ENCODE data around the gene OLFM1. TPM values are rescaled to one million over a fixed set of nuclear protein-coding genes. Genes with fewer than 3 reads are reported as not detected.
A peak's percentile ranks its signal among the peaks of the same experiment; 100 is the strongest.

The OLFM1 gene
- total RNA-seq, 1 donor from 2014 or later, result 8.0 TPM

DNA sequence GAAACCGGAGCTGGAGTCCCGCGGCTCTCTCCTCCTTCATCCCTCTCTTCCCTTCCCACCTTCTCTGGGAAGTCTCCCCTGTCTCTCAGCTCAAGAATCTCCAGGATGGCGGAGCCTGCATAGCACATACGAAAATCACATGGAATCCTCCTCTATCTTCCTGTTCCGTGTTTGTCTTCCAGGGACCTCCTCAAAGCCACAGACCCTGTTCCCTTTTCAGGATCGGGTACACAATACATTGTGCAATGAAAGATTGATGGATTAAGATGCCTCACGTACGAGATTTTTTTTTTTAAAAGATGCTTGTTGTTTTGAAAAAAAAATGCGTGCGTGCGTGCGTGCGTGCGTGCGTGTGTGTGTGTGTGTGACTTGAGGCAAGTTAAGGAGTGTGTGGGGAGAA lies 46.6 kb upstream of the OLFM1 start:
- TF ChIP-seq, protein P1, sequence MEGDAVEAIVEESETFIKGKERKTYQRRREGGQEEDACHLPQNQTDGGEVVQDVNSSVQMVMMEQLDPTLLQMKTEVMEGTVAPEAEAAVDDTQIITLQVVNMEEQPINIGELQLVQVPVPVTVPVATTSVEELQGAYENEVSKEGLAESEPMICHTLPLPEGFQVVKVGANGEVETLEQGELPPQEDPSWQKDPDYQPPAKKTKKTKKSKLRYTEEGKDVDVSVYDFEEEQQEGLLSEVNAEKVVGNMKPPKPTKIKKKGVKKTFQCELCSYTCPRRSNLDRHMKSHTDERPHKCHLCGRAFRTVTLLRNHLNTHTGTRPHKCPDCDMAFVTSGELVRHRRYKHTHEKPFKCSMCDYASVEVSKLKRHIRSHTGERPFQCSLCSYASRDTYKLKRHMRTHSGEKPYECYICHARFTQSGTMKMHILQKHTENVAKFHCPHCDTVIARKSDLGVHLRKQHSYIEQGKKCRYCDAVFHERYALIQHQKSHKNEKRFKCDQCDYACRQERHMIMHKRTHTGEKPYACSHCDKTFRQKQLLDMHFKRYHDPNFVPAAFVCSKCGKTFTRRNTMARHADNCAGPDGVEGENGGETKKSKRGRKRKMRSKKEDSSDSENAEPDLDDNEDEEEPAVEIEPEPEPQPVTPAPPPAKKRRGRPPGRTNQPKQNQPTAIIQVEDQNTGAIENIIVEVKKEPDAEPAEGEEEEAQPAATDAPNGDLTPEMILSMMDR (conservative IDR thresholded peaks at IDR 0.05), result no peak
- H3K4me1 Mint-ChIP-seq (ENCODE audit: unreplicated experiment), result no peaks in the 10 kb centered on the region
- peaks cover 27% of the 10 kb centered on the region for H3K27me3 Mint-ChIP-seq
- DNase-seq (ENCODE audit: extremely low spot score, unreplicated experiment), result no peak
- H3K9me3 Mint-ChIP-seq, result no peaks in the 10 kb centered on the region
- no peak overlapping the region for H3K4me3 Mint-ChIP-seq
- H3K27ac Mint-ChIP-seq, result no peak overlapping the region
- no peaks in the 10 kb centered on the region for H3K36me3 Mint-ChIP-seq

DNA sequence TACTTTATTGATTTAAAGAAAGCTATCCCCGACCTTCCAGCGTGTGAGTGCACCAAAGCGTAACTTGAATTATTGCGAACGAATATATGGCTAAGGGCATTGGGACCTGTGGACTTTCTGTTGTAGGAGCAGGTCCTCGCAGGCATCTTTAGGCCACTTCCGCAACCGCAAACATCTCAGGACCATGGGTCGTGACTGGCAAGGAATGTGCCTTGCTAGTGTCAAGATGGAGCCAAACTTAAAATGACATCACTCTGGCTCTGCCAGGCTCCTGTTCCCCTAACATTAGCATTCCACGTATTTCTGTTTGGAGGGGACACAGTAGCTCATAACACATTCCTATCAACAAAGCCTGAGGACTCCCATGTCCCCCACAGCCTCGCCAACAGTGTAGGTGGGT lies 44.1 kb upstream of the OLFM1 start:
- H3K27me3 Mint-ChIP-seq, result peaks cover 28% of the 10 kb centered on the region
- no peaks in the 10 kb centered on the region for H3K9me3 Mint-ChIP-seq
- no peaks in the 10 kb centered on the region for H3K4me1 Mint-ChIP-seq (ENCODE audit: unreplicated experiment)
- peak; percentile 47 for DNase-seq (ENCODE audit: extremely low spot score, unreplicated experiment)
- H3K27ac Mint-ChIP-seq, result no peak overlapping the region
- TF ChIP-seq, protein P1 (conservative IDR thresholded peaks at IDR 0.05), result no peak
- H3K36me3 Mint-ChIP-seq, result no peaks in the 10 kb centered on the region
- no peak overlapping the region for H3K4me3 Mint-ChIP-seq

DNA sequence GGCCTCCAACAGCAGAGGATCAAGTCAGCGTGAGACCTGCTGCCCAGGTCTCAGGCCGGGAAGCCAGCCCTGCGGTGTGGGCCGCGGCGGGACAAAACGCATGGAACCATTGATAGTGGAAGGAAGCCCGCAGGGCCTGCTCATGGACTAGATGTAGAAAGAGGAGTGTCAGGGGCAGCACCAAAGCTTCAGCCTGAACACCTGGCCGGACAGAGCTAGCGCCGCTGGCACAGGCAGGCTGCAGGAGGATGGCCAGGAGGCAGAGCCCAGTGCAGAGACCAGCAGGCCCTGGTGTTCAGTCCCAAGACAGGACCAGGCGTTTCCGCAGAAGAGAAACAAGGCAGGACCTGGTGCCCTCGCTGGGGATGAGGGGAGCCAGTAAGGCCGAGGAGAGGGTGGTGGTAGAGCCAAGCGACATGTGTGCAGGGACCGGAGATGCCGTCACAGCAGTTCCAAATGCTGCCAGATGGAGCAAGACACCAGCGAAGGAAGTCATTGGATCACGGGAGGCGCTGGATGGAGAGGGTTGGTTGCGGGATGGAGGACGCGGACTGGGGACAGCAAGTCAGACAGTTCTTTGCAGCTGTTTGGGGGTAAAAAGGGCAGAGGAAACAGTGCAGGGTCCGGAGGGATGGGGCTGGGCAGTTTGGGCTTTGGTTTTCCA lies 42.1 kb upstream of the OLFM1 start:
- H3K9me3 Mint-ChIP-seq, result no peaks in the 10 kb centered on the region
- H3K27ac Mint-ChIP-seq, result no peak overlapping the region
- TF ChIP-seq, protein P1 (conservative IDR thresholded peaks at IDR 0.05), result no peak
- peaks cover 33% of the 10 kb centered on the region for H3K27me3 Mint-ChIP-seq
- no peaks in the 10 kb centered on the region for H3K36me3 Mint-ChIP-seq
- no peaks in the 10 kb centered on the region for H3K4me1 Mint-ChIP-seq (ENCODE audit: unreplicated experiment)
- no peak overlapping the region for H3K4me3 Mint-ChIP-seq
- DNase-seq (ENCODE audit: extremely low spot score, unreplicated experiment), result peak; percentile 58

DNA sequence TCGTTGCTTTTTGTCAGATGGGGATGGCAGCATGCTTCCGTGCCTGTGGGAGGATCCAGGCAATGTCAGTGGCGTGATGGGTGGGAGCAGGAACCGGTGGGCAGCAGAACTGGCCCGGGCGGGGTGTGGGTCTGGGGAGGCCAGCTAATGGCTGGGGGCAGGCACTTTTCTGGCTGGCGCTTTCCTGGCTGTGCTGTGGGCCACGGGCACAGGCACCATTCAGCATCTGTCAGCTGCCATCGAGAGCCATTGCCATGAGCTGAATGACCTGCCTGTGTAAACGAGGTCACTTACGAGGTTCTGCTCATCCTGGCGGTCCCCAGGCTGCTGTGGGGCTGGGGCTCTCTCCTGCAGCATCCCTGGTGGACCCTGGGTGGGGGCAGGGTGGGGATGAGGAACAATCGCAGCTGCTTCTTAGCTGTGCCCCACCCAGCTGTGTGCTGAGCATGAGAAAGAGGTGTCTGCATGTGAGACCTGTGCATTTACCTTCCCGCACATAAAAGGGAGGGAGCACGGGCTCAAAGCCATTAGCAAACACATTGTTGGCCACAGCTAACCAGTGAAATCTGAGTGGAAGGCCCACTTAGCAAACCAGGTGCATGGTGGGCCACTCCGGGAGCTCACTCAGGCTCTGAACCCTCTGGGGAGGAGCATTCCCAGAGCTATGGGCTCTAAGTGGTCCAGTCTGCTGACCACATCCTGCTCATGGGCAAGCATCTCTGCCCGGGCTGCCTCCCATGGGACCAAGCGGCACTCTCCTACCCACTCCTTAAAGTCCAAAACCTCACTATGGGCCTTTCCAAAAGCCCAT lies 41.3 kb upstream of the OLFM1 start:
- Mint-ChIP-seq H3K27me3 (peaks cover 33% of the 10 kb centered on the region), H3K4me1 (ENCODE audit: unreplicated experiment) (no peaks in the 10 kb centered on the region), H3K27ac (no peak overlapping the region), H3K4me3 (no peak overlapping the region), H3K9me3 (no peaks in the 10 kb centered on the region), H3K36me3 (no peaks in the 10 kb centered on the region)
- DNase-seq (ENCODE audit: extremely low spot score, unreplicated experiment), result peak; percentile 29
- TF ChIP-seq, protein P1 (conservative IDR thresholded peaks at IDR 0.05), result no peak

DNA sequence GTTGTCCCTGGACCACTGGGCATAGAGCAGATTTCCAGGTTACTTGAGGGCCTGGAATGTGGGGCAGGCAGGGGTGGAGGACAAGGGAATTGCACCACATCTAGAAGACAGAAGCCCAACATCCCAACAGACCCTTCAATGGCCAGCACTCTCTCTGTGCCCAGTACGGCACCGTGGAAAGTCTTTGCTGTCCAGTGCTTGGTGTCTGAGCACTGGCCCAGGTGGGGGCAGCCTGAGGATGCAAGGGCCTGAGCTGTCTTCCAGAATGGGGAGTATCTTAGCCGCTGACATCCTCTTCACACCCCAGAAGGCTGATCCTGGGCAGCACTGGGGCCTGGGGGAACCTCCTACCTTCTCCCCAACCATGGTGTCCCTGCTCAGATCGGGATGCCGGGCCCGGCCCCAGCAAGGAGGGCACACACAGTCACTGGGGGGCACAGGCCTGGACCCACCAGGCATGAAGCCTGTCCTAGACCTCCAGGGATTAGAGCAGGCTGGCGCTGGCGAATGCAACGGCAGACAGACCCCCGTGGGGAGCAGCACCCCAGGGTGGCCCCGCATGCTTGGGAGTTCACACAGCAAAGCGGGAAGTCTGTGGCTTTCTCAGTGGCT lies 40.6 kb upstream of the OLFM1 start:
- Mint-ChIP-seq H3K36me3 (no peaks in the 10 kb centered on the region), H3K4me1 (ENCODE audit: unreplicated experiment) (no peaks in the 10 kb centered on the region), H3K4me3 (no peak overlapping the region), H3K27ac (no peak overlapping the region), H3K9me3 (no peaks in the 10 kb centered on the region), H3K27me3 (peaks cover 33% of the 10 kb centered on the region)
- peak; percentile 55 for DNase-seq (ENCODE audit: extremely low spot score, unreplicated experiment)
- TF ChIP-seq, protein P1 (conservative IDR thresholded peaks at IDR 0.05), result no peak

Measured in type B pancreatic cell (in vitro differentiated cells).